Amniotic stem cell (primary cell): ENCODE results near the gene SLC2A11.
A peak's percentile ranks its signal among the peaks of the same experiment; 100 is the strongest.

ENCODE experiments used
- DNase-seq: peaks from one replicate; lab custom pipeline; 2025; lab: John Stamatoyannopoulos, UW

The SLC2A11 gene

DNA sequence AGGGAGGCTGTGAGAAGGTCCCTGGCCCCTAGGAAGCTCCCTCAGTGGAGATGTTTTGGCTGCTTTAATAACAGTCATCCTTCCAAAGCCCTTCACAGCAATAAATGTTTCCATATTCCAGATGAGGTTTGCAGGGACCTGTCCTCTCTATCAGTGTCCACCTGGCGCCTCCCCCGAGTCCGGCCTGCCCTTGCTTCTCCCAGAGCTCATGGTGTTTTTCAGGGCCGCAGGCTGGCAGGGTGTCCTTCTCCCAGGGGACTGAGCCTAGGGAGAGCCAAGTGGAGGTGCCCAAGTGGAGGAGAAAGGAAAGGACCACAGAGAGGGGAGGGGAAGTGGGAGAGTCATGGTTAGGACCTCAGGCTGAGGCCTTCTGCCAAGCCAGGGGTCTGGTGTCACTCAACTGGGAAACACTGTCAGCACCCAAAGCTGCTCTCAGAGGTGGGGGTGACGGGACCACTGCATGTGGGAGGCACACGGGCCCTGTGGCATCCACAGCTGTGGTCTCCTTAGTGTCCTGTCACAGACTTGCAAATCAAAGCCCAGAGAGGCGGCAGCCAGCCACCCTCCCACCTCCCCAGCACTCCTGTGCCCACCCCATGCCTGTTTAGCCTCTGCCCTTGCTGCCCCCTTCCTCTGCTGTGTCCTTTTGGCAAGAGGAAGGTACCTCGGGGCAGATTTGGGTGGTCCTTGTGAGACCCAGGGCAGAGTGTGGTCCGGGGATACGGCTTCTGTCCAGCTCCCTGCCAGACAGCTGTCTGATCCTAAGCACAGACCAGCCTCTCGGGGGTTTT is 25.3 kb upstream of the SLC2A11 start:
- no peak for DNase-seq

DNA sequence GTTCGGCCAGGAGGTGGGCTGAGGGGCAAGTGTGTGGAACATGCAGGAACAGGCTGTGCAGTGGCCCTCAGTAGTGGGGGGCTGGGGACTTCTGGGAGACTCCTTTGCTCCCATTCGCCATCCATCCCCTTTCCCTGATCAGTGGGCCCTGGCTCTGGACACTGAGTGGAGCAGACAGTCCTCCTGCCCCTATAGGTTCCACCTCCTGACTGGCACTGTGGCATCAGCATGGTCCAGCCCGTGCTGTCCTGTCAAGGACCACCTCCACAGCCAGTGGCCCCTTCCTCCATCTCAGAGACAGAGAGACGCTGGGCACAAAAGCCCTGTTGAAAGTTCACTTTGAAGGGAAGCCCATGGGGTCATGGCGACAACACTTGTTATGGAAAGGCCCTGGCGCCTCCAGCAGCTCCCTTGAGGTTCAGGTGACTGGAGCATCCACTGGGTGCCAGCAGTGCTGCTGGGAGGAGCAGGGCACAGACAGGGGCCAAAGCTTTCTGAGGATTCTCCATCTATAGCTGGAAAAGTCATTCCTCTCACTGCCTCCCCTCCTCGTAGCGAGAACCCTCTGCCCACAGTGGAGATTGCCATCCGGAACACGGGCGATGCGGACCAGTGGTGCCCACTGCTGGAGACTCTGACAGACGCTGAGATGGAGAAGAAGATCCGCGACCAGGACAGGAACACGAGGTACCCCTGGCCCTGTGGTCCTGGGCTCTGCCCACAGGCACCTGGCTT is 24.5 kb upstream of the SLC2A11 start:
- DNase-seq, result no peak

DNA sequence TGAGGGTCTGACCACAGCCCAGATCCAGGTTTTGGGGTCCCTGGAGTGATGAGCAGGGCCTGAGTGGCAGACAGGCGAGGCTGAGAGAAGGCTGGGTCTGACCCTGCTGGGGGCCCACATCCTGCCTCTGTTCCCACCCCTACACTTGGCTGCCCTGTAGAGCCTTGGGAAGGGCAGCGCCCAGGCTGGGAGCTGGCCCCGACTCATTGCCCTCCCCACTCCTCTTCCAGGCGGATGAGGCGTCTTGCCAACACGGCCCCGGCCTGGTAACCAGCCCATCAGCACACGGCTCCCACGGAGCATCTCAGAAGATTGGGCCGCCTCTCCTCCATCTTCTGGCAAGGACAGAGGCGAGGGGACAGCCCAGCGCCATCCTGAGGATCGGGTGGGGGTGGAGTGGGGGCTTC is 23.8 kb upstream of the SLC2A11 start:
- no peak for DNase-seq

DNA sequence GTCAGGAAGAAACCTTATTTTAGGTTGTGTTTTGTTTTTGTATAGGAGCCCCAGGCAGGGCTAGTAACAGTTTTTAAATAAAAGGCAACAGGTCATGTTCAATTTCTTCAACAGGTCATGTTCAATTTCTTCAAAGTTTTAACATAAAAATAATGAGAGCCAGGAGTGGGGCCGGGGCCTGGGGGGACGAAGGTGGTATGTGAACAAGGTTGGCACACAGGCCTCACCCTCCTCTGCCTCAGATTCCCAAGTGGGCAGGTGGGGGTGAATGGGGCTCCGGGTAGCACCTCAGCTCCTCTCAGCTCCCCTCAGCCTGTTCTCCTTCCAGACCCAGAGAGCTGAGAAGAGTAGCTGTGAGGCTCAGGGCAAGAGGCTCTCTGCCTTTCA is 23.3 kb upstream of the SLC2A11 start:
- DNase-seq, result no peak

DNA sequence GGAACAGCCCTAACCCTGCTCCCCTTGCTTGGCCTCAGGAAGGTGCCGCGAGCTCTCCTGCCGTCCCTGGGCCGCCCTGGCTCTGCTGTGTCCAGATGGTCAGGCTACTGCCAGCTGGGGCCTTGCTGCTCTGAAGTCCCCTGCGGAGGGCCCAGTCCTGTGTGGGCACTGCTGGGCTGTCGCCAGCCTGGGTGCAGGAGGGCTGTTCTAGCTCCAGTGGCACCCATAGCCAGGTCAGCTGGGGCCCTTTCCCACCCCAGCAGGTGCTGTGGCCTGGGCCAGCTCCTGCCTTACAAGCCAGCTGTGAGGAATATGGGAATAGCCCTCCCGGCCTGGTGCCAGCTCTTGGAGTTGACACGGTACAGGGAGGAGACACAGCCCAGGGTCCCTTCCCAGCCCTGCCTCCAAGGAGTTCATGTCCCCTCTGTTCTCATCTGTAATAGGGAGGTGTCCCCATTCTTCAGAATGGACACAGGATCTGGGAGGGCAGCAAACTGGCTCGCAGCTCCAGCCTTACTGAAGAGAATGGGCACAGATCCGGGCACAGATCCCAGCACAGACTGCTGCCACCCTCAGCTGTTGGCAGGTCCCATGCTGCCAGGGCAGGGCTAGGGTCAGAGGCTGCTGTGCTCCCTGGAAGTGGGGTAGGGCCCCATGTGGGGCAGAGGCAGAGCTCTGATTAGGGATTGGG is 22.7 kb upstream of the SLC2A11 start:
- no peak for DNase-seq

DNA sequence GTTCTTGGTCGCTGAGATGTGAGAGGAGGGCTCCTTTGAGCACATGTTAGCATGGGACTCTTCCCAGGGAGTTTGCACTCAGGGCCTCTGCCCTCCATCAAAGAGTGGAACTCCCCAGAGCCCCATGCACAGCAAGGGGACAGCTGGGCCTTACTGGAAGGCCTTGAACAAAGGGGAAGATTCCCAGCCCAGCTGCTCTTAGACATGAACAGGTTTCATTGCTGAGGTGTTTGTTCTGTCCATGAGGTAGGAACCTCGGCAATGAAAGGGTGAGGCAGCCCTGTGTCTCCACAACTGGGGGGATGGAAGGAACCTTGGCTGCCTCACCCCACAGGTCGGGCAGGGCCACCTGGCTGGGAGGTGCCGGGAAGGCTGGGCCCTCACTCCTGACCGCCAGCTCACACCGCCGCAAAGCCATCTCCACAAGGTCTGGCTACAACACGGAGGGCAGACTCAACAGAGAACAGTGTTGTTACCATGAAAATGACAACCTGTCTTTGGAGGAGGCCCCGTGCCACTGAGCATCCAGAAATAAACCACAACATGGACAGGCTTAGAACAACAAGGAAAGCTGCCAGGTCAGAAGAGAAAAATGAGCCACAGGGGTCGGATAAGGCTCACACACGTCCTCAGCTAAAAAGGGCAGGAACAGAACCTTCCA is 22.1 kb upstream of the SLC2A11 start:
- no peak for DNase-seq

DNA sequence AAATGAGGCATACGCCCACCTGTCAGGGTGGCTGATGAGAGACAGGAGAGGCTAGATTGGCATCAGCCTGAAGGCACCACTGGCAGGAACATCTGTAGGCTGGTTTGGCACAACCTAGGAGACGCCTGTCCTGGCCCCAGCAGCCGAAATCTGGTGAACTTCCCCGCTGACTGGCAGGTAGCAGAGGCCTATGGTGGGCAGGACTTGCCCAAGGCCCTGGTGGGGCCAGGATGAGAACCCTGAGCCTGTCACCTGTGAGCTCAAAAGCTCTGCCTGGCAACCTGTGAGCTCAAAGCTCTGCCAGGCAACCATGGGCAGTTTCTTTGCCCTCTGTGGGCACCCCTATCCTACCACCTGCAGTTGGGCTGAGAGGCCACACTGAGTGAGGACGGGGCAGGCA is 21.4 kb upstream of the SLC2A11 start:
- no peak for DNase-seq

DNA sequence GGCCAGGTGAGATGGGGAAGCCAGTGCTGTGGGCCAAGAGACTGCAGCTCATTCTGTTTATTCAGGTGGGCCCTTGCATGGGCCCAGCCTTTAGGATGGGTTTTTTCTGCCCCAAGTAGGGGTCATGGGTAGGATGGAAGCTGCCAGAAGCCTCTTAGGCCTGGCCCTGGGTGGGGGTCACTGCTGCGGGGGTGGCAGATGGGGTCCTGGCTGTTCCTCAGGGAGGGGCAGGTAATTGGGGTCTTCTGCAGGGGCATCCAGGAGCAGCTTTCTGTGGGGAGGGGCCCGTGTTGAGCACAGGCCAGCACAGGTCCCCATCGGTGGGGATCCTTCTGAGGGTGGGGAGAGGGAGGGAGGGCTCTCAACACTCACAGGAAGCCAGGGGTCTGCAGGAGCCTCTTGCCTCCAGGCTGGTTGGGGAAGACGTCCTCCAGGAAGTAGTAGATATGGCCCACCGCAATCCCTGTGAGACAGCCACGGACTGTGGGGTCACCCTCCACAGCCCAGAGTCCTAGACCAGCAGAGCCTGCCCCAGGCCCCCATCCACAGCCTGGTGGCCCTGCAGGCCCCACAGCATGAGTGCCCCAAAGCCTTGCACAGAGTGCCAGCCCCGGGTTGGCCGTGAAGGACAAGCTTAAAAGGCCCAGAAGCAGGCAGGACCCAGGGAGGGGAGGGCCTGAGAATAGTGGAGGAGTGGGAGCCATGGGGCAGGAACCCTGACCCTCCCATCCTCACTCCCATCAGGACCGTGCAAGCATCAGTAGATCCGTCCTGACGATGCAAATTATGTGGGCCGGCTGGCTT is 20.8 kb upstream of the SLC2A11 start:
- DNase-seq, result no peak

DNA sequence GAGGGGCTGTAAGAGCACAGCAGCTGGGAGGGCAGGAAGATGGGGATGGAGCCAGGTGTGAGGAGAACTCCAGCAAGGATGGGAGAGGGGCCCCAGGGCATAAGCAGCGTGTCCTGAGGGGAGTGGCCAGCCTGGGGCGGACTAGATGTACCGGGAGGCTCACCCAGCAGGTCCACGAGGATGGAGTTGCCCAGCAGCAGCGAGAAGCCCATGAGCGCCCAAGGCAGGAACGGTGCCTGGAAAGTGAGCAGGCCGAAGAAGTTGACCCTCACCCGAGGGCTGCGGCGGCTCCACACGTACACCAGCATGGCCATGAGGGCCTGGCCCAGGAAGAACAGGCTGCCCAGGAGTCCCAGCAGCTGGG is 20.2 kb upstream of the SLC2A11 start:
- DNase-seq, result no peak

DNA sequence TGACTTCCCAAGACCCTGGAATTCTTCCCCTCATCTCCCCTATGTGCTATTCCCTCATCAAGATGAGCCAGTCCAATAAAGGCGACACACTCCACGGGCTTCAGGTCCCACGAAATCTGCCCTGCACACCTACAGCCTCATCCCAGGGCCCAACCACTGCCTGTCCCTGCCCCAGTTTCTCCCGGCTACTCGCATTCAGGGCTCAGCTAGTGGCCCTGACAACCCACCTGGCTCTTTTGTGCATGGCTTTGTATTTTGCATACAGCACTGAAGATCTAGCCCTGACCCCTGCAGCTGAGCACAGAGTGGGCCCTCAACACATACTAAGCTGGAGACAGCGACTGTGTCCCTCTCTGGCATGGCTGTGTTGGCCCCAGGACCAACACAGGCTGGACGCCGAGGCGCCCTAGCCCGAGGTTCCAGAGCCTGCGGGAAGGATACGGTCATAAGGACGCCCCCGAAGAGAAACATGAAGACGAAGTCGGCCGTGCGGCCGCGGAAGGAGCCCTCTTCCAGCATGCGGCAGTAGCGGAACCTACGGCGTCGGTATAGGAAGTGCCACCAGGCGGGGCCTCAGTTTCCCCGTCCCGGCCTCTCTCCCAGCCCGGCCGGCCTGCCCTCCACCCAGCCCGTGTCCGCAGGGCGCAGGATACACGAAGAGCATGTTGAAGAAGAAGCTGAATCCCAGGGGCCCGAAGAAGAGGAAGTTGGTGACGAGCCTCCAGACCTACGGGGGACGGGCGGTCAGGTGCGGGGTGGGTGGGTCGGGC is 19.6 kb upstream of the SLC2A11 start:
- DNase-seq, result no peak

DNA sequence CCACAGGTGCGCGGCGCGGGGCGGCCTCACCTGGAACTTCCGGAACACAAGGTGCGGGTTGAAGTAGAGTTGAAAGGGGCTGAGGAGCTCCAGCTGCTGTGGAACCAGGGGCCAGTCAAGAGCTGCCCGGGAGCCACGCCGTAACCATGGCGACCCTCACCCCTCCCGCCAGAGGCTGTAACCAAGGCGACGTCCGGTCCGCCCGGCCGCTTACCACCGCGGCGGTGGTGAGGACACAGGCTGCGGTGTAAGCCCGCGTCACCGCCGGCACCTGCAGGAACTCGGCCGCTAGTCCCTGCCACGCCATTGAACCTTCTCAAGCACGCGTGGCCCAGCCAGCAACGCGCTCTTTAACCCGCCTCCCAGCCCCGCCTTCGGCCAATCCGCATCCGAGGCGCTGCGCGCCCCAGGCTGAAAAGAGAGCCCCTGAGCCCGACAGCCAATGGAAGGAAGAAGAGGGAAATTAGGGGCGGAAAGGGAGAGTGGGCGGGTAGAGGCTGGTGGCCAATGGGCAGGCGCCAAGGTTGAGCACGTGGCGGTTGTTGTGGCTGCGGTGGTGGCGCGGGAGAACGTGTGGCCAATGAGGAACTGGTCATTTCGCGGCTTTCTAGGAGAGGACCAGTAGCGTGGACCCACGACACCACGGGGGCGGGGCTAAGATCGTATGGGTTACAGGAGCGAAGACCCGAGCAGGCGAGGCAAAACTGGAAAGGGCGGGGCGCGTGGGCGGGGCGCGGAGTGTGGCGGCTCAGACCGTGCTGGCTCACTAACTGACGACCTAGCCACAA is 18.8 kb upstream of the SLC2A11 start, which contains the start of gene DERL3:
Gene DERL3 (minus strand): TSS at position 326 of the 788 bp plus-strand sequence. CDS start 19 bp downstream, at position 307.
- DNase-seq, result peak; percentile 87

DNA sequence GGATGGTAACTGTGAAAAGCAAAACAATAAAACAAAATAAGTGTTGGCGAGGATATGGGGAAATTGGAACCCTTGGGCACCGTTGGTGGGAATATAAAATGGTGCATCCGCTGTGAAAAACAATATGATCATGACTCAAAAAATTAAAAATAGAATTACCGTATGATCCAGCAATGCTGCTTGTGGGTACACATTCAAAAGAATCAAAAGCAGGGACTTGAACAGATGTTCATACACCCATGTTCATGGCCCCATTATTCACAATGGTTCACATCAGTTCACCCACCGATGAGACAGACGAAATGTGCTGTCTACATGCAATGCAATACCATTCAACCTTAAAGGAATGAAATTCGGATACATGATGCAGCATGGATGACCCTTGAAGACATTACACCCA is 17.6 kb upstream of the SLC2A11 start:
- DNase-seq, result no peak

DNA sequence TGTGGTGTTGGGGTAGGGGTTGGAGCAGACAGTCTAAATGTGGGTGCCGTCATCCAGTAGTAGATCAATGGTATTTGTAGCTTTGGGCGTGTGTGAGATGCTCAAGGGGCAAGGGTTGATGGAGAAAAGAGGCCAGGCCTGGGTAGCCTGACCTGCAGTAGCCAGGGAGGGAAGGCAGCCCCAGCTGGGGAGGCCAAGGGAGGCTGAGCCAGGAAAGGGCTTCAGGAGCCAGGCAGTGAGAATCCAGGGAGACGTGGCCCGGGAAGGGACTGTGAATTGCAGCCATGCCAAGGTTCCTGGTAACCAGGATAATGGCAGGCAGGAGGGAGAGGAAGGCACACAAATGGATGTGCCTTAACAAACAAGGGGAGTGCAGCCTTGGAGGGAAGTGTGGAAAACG is 16.4 kb upstream of the SLC2A11 start:
- no peak for DNase-seq

DNA sequence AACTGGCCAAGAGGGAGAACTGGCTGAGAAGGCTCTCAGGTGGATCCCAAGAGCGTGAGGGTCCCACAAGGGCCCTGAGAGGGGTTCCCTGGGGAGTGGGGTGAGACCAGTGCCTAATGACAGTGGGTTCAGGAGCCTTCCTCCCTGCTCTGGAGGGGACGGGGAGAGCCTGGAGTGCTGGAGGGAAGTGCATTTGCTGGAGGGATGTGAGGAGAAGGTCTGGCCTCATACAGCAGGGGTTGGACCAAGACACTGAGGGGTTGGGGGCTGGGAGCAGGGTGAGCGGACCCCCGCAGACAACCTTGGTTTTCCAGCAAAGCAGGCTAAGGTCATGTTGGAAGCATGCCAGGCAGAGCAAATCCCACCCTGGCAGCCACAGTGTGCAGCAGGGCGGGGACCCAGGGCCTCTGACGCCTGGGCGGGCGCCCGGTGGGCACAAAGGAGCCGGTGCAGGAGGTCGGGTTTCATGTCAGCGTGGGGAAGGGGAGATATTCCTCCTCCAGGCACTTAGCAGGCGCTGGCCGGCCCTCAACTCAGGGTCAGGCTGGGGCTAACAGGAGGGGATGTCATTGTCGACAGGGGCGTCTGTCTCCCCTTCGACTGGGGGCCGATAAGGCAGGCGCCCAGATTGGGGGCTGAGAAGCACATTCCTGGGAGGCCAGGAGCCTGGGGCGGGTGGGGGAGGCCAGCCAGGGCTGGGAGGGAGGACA is 15.8 kb upstream of the SLC2A11 start:
- DNase-seq, result no peak

DNA sequence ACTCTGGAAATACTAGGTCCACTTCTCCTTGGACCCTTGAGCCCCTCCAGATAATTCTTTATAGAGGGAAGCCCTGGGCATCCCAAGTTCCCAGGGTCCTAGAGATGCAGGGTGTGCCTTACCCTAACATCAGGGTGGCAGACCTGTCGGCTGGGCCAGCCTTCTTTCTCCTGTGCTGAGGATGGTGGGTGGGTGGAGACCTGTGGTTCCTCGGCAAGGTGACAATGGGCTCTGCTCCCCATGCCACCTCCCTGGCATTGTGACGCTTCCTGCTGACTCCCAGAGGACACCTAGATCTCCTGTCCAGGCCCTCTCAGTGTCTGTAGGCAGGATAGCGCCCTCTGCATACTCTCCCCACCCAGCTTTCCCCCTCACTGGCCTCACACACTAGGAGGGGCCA is 15.1 kb upstream of the SLC2A11 start:
- no peak for DNase-seq

DNA sequence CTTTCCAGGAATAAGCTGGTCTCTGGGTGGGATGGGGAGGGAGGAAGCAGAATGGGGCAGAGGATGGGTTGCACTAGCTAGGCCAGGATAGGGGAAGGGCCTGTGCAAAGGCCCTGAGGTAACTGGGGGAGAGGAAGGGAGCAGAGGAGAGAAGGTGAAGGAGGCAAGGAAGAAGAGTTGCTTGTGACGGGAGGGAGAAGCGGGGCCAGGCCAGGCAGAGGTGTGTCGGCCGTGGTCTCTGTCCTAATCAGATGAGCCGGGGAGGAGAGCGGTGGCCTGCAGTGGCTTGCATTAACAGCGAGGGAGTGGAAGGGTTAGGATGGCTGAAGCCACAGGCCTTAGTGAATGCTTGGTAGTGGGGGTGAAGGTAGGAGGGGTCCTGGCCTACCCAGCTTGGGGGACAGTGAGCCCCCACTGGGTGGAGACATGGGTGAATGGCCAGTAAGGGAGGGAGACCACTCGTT is 12.9 kb upstream of the SLC2A11 start:
- no peak for DNase-seq

DNA sequence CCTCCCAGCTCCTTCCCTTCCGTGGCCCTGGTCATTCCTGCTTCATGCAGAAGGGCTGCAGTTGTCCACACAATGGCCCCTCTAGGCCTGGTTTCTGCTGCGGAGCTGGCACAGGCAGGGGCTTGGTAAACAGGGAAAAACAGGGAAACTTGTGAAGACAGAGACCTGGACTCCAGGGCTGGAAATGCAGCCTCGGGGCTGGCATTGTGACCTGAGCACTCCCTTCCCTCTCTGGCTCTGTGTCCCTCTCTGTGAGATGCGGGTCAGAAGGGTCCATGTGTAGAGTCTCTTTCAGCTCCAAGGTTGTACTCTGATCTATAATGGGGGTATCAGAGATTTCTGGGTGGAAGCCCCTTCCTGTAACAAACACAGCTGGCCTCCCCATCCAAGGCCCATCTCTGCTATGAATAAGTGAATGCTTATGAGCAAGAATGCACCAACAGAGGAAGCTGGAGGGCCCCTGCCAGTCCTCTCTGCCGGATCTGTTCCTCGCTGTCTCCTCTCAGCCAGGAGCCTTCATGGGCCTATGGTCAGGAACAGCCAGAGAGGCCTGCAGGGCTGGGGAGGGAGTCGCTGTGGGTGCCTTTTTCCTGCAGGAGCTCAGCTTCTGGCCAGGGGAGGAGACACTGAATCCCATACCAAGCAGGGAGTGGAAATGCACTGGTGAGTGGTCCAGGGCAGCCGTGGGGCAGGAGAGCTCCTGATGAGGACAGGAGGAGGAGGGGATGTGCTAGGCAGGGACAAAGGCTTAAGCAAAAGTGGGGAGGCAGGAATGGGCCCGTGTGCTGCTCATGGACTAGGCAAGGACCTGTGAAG is 12.2 kb upstream of the SLC2A11 start:
- DNase-seq, result no peak

DNA sequence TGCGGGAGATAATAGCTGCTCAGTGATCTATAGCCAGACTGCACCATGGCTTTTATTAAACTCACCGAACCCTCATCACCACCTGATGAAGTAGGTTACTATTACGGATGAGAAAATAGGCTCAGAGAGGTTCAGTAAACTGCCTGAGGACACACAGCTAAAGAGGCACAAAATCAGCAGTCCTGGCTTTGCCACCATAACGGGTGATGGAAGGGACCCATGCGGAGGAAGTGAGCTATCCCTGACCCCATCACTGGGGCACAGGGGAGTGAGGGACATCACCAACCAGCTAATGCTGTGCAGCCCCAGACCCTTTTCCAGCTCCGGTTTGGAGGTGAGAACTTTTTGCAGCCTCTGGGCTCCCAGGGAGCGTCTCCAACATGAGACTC is 11.6 kb upstream of the SLC2A11 start:
- DNase-seq, result no peak
